GM12801 (cell line): ENCODE measurements around the gene WNT8B.

Experiments used
- TF ChIP-seq, protein P1 (sequence below): IDR thresholded peaks from one replicate; pipeline ENCODE4 v1.5.1; 2011; ENCODE audit warnings: control low read depth; ENCODE audit not compliant: insufficient read length; ENCODE audit errors: extremely low read depth

WNT8B gene

DNA sequence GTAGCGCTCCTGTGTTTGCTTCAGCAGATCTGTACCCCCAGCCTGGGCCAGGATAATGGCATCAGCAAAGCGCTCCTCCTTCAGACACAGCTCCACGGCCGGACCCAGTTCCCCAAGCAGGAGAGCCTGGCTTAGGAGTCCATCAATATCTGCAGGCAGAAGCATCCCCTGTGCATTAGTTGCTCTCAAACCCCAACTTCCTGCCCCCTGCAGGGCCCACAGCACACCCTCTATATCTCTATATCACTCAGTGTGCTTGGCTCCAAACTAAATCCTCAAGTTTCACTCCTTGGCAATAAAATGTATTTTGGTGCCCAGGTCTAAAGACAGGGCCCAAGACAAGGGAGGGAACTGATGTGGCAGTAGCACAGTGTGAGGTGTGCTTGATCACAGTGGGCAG is 35.2 kb downstream of the WNT8B start:
- TF ChIP-seq, protein P1, sequence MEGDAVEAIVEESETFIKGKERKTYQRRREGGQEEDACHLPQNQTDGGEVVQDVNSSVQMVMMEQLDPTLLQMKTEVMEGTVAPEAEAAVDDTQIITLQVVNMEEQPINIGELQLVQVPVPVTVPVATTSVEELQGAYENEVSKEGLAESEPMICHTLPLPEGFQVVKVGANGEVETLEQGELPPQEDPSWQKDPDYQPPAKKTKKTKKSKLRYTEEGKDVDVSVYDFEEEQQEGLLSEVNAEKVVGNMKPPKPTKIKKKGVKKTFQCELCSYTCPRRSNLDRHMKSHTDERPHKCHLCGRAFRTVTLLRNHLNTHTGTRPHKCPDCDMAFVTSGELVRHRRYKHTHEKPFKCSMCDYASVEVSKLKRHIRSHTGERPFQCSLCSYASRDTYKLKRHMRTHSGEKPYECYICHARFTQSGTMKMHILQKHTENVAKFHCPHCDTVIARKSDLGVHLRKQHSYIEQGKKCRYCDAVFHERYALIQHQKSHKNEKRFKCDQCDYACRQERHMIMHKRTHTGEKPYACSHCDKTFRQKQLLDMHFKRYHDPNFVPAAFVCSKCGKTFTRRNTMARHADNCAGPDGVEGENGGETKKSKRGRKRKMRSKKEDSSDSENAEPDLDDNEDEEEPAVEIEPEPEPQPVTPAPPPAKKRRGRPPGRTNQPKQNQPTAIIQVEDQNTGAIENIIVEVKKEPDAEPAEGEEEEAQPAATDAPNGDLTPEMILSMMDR: no peak

DNA sequence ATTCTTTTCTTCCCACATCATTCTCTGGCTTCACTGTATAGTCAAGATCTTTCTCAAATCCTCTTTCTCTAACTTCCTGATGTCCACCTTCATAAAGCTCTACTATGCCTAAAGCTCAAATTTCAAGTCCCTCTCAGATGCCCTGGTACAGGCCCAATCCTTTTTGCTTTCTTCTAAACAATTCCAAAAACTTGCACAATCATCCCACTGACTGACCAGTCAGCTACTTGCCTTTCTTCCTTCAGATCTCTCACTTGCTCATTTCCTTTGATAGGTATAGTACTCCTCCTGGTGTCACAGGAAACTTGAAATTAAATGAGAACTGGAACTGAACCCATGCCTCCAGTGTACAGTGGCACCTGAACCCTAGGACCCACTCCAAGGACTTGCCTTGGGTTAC is 38.6 kb downstream of the WNT8B start:
- TF ChIP-seq, protein P1: no peak

DNA sequence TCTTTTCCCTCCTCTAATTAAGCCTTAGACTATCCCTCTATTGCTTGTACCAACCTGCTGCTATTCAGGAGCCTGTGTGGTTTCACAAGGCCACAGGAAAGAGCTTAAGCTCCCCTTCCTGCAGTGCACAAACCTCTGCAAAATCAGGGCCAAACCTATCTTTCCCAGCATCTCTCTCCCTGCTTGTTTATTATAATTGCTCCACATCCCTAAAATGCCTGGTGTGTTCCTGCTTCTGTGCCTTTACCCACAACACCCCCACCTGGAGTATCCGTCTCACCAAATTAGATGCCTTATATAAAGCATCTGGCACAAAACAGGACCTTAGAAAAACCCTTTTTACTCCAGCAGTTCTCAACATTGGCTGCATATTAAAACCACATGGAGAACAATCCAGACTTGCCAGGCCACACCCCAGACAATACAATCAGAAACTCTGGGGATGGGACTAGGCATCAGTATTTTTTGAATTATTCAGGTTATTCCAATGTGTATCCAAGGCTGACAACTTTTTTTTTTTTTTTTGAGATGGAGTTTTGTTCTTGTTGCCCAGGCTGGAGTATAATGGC is 40.2 kb downstream of the WNT8B start:
- TF ChIP-seq, protein P1: no peak

DNA sequence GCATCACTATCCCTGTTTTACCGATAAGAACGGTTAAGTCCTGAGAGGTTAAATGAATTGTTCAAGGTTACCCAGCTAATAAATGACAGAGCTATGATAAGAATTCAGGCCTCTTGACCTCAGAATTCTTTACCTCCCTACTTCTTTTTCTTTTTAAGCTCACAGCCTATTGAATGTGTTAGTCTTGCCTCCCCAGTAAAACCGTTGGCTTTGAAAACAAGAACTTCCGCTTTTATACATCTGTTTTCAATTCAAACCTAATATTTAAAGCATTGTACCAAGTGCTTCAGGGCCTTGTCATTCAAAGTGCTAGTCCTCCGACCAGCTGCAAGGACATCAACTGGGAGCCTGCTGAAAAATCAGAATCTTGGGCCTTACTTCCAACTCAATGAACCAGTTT is 41.3 kb downstream of the WNT8B start:
- TF ChIP-seq, protein P1: no peak

DNA sequence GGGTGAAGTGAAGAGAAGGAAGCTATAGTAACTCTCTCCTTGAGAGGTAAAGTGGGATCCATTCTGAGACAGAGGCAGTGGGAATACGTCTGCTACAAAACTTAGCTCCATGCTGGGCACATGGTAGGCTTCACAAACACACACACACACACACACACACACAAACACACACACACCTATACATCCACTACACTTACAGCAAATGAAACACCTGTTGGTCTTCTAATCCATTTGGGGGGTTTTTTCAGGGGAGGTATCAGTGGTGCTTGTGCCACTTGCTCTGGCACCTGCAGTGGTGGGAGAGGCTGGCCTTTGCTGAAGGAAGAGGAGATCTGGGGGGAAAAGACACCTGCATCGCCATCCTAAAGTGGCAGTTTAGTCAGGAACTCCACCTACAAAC is 42.4 kb downstream of the WNT8B start:
- TF ChIP-seq, protein P1: no peak

DNA sequence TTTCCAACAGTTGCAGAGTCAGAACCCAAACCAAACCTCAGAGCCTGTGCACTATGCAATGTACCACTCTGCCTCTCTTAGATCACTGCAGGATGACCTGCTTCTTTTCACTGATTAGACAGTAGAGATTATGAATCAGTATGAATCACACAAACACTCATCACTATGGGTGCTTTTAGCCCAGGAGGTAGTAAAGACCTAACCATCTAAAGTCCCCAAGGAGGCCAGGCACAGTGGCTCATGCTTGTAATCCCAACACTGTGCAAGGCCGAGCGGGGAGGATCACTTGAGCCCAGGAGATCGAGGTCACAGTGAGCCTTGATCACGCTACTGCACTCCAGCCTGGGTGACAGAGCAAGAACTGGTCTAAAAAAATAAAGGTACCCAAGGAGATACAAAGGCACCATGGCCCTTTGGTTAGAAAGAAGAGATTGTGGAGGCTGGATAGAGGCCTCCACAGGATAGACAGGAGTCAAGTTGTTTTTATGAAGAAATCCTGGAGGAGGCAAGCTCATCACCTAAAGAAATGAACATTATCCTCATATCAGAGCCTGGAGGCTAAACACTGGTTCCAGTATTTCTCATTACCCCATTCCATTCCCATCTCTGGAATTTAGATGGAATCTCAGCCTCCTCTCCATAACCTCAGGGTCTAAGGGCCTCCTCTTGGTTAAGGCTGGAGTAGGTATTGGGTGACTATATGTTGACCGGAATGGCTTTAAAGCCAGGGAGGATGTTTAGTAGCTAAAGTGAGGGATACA is 44.0 kb downstream of the WNT8B start:
- TF ChIP-seq, protein P1: no peak

DNA sequence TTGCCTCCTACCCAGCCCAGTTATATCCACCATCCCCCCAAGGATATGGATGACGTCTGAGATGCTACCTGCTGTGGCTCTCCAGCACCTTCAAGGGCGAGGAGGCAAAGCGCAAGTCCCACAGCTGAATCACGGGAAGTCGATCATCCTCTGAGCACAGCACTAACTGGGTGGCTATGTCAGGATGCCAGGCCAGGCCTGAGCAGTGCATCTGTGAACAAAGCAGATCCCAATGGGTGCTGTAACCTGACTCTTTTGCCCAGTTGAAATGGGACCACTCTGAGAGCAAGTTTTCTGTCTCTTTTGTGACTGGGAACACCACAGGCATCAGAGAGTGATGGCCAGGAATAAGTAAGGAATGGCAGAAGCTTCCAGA is 44.5 kb downstream of the WNT8B start:
- TF ChIP-seq, protein P1: no peak
